Stimulated activated CD4-positive, alpha-beta T cell treated with anti-CD3 and anti-CD28 coated beads, TNF-alpha, amount 100 ng/mL, for 1 hour (primary cell): ENCODE data around the gene SPIC.
"Not testable (repeated sequence)": the region's sequence is repeated elsewhere in the genome, so short reads cannot be mapped to it uniquely, and the experiment has no call there.

ENCODE experiments used
- DNase-seq, 3 donors: peaks; one replicate each; pipeline ENCODE4 v3.0.0-alpha.2; 2020; ENCODE audit warnings: low read depth in 3 of 3, low spot score in 1 of 3

SPIC gene

DNA sequence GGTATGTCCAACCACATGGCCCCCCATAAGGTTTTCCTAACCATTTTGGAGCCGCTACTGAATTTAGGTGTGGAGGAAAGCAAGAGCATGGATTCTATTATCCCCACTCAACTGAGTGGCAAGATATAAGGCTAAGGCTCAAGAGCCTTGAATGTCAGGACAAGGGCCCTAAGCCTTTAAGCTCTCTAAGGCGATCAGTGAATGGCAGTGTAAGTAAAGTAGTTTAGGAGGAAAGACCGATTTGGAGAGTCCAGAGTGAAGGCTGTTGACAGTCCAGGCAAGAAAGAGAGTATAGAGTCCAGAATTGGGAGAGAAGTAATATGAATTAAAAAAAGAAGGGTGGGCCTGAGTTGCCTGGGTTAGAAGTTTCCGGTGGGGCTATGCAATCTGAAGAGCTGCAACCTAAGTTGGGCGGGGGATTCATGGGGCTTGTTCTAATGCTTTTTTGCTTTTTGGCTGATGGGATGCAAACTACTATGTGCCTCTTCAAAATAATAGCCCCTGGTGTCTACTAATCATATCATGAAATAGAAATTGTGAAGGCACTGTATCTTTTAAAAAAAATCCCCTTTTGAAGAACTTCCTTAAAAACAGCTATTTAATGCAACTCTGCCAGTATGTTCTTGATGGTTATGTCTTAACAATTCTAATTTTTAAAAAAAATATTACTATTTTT, at the start of gene SPIC:
Gene SPIC, plus strand, starts transcription at position 626 of the 676 bp plus-strand sequence. CDS start 1,569 bp downstream, outside the sequence.
- DNase-seq, result no peak

DNA sequence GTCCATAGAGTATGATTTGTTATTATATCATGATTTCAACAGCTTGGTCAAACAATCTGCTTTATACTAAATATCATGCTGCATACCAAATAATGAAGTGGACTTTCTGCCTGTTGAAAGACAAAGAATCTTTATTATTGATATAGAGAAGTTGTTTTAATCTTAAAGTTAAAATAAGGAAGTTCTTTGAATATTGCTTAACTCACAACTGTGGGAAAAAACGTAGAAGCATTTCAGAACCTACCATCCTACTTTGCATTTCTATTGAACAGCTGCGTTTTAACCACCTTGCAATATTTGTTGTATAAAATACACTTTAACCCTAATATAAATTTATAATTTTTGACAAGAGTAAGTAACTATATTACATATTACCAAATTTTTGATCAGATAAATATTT, 44.7 kb upstream of the SPIC start:
- no peak for DNase-seq

DNA sequence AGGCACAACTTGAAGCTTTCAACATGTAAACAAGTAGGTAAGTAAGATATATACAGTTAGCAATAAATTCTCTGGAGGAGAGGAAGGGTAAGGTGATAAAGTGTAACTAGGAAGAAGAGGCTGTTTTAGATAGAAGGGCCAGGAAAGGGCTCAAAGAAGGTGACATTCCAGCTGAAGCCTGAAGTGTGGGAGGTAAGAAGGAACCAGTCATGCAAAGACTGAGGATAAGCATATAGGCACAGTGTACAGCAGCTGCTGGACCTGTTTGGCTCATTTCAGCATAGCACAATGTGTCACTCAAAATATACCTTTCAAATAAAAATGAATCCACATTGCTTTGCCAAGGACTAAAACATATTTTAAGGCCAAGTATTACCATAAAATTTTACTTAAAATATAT, 39.0 kb upstream of the SPIC start:
- DNase-seq, result no peak

- DNase-seq, result no peak
Observed at GRCh38 chr12:101439236-101439635, 35.9 kb upstream of the SPIC start.

- no peak for DNase-seq
Observed at GRCh38 chr12:101441461-101442224, 33.5 kb upstream of the SPIC start.

- no peak for DNase-seq
Observed at GRCh38 chr12:101455685-101456084, 19.5 kb upstream of the SPIC start.

DNA sequence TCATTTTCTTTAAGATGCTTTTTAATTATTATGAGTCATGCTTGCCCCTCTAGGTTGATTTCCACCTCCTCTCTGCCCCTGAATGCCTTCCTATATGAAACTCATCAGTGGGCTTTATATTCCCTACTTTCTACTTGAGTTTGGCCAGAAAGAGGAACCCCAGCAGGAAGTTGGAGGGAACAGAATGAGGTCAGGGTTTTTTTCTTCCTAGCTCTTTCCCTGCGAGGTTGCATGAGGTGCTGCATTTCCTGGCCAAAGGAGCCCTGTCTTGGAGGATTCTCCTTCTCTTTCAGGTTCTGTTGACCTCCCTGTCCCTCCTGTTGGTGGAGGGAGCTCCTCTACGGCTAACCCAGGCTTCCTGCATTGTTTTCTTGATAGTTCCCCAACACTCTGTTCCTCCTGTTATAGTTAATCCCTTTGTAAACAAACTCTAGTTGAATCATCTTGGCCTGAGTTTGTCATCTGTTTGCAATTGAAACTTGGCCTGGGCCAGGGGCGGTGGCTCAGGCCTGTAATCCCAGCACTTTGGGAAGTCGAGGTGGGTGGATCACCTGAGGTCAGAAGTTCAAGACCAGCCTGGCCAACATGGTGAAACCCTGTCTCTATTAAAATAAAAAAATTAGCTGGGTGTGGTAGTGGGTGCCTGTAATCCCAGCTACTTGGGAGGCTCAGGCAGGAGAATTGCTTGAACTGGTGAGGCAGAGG, 15.3 kb upstream of the SPIC start:
- DNase-seq, result no peak

DNA sequence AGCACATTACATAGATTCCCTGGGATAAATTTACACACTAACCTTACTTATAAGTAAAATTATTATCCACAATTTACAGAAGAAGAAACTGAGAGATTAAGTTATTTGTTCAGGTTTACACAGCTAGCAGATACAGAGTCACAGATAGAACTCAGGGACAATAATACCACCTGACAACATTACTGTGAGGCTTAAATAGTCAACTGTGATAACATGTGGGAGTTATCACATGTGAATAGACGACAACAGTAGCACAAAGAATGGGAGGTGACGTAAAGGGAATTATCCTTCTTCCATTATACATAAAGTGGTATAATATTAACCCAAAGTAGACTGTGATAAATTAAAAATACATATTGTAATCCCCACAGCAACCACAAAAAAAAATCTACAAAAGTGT, 6.2 kb upstream of the SPIC start:
- no peak for DNase-seq

- DNase-seq, result no peak
Observed at GRCh38 chr12:101470939-101471338, 4.2 kb upstream of the SPIC start.

- not testable (repeated sequence) for DNase-seq
Observed at GRCh38 chr12:101471878-101472277, 3.3 kb upstream of the SPIC start.

- no peak for DNase-seq
Observed at GRCh38 chr12:101474248-101474647, 888 bp upstream of the SPIC start.

DNA sequence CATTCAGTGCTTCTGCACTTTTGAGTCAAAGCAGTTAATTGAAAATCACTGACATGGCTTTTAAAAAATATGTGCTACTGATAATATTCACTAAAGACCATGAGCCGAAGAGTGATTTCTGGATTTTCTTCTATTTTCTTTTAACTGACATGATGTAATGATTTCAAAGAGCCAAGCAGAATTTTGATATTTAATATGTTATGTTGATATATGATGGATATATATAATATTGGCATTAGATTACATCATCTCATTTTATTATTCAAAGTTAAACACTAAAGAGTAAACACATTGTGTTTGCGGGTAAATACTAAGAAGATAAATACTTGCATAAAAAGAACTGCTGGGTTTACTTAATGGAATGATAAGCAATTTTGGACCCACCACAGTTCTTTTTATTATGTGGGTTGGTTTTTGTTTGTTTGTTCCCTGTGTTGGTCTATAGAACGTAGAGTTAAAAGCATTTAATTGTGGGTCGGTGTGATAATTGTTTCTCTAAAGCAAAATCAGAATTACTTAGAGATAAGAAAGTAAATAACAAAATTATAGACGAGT, 692 bp downstream of the SPIC start:
- DNase-seq, result no peak

DNA sequence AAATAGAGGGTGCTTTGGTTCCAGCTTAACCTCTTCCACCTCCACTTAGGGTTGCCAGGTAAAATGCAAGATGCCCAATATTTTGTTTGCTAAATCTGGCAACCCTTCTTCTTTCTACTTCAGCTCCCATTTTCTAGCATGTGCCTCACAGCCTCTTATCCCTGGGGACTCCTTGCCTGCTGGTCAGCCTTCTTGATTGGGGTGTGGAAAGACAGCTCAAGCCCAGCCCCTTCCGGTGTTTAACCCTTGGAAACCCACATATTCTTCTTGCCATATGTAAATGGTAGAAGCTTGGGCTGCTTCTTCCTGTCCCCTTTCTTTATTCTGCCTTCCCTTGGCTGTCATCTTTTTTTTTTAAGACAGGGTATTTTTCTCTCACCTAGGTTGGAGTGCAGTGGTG, 5.7 kb downstream of the SPIC start:
- no peak for DNase-seq

- DNase-seq, result no peak
Observed at GRCh38 chr12:101485021-101485420, 9.9 kb downstream of the SPIC start.

- no peak for DNase-seq
Observed at GRCh38 chr12:101488469-101488868, 13.3 kb downstream of the SPIC start.

DNA sequence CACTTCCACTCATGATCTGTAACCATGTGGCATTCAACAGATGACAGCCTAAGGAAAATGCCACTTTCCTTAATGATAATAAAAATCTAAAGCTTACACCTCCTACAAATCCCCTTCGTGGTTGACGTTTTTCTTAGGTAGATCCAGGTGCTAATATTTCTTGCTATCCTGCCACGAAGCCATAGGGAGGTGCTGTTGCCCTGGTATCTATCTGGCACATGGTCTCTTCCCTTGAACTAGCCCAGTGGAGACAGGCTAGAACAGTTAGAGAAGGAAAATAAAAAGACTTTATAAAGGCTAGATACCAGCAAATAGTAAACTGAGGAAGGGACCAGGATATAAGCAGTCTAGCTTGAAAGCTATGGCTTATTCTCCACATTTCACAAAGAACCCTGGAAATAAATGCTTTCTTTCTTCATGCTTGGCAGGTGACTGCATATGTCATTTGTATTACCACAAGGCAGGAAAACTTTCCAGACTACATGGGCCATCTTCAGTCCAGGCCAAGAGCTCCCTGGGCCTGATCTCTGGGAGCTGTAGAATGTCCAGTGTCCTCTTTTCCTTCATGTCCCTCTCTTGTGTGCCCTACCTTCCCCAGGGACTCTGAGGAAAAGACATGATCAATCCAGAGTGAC, 15.3 kb downstream of the SPIC start:
- DNase-seq, result no peak

DNA sequence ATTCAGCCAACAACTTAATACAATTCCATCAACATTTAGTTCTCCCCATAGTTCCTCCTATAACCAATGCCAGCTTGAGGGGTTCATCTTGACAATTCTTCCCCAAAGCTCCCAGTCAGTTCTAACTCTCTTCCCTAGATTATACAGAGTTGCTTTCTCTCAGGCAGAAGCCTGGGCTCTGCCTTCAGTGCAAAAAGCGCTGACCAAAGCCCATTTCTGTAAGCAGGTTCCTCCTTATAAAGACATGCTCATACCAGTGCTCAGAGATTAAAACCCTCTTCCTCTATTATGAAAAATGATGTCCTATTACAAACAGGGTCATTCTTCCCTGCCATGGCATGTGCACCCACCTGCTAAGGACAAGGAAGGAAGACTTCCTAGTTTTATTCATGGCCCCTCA, 16.2 kb downstream of the SPIC start:
- DNase-seq, result no peak

- no peak for DNase-seq
Observed at GRCh38 chr12:101493556-101493955, 18.4 kb downstream of the SPIC start.

DNA sequence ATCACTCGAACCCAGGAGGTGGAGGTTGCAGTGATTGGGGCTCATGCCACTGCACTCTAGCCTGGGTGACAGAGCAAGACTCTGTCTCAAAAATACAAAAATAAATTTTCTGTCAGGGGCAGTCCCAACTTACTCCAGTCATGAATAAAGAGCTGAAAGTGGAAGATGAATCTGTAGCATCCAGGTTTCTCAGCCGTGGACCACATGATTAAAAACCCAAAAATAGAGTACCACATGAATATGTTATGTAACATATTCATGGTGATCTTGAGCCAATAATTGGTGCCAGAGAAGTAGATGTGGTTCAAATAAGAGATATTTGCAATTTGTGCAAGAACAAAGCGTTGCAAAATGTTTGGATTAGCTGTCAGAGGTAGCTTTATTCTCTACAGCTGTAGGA, 23.1 kb downstream of the SPIC start:
- DNase-seq, result no peak

DNA sequence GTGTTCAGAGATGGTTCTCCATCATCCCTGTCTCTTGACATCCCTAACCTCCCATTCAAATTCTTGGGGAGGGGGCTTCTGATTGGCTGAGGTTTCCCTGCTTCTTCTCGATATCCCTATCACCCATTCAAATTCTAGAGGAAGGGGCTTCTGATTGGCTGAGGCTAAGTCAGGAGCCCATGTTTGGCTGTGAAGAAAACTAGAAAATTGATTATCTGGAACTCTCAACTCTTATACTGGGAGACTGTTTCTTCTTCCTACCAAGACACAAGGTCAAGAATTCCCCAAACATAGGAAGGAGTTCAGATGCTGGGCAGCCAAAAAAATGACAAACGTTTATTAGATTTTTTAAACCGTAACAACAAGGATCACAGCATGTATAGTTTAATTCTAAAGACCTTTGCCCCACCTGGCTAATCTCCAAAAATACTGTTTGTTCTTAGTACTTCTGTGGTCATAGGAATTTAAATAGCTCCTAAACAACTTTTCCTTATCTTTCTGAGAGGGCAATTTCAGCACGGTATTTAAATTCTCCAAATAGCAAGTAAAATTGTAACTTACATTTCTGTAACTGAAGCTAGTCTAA, 26.4 kb downstream of the SPIC start:
- no peak for DNase-seq

DNA sequence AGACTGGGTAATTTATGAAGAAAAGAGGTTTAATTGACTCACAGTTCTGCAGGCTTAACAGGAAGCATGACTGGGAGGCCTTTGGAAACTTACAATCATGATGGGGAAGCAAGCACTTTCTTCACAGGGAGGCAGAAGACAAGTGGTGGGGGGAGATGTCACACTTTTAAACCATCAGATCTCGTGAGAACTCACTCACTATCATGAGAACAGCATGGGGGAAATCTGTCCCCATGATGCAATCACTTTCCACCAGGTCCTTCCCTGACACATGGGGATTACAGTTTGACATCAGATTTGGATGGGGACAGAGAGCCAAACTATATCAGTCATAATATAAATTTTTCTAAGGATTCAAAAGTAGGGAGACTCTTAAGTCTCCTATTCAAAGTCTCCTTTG, 46.0 kb downstream of the SPIC start:
- no peak for DNase-seq
